Mammary epithelial cell (primary cell): ENCODE data around the gene DDX1.

Source experiments
- EZH2 ChIP-seq: IDR thresholded peaks from 2 replicates; pipeline ENCODE4 v1.6.1; 2012; ENCODE audit warnings: low read length, inconsistent platforms, borderline replicate concordance
- TF ChIP-seq, protein P1 (sequence below), 2 donors: IDR thresholded peaks in 1 of 2; conservative IDR thresholded peaks in 1 of 2; 2 replicates each; pipeline ENCODE4 v1.5.1; 2011 to 2012; ENCODE audit warnings: inconsistent platforms in 2 of 2, low read length in 2 of 2, mild to moderate bottlenecking in 2 of 2, control low read depth in 1 of 2, low read depth in 1 of 2; ENCODE audit not compliant: insufficient read depth in 1 of 2; ENCODE audit errors: extremely low read depth in 1 of 2

DNA sequence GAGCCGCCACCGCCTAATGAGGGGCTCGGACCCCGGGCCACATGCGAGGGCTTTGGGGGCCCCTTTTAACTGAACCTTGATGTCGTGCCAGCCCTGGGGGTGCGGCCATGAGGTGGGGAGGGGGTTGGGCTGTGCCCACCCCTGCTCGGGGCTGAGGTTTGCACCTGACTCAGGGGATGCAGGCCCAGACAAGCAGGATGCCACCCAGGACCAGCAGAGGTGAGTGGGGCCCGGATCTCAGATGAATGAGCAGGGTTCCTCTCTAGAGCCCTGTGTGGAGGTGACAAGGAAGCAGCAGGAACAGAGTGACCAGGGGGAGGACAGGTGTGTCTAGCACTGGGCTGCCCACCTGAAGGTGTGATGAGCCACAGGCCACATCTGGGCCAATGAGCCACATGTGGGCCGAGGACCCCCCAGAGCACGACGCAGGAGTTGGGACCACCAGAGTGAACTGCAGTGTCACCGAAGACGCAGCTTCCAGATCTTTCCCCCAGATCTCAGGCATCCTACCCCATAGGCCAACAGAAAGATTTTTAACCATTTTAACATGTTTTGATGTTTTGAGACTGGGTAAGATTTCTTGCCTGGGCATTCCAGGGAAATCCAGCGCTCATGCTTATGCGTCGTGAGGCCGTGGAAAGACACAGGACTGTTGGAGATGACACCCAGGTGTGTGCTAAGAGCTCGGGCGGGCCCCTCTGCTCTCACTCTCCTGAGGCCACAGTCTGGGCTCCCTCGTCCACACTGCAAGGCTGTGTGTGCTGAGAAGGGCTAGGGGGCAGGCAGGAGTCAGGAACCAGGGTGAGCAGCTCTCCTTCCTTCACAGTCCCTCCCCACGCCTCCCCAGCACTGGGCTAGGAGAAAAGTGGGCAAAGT is 73.6 kb downstream of the DDX1 start:
- TF ChIP-seq, protein P1, sequence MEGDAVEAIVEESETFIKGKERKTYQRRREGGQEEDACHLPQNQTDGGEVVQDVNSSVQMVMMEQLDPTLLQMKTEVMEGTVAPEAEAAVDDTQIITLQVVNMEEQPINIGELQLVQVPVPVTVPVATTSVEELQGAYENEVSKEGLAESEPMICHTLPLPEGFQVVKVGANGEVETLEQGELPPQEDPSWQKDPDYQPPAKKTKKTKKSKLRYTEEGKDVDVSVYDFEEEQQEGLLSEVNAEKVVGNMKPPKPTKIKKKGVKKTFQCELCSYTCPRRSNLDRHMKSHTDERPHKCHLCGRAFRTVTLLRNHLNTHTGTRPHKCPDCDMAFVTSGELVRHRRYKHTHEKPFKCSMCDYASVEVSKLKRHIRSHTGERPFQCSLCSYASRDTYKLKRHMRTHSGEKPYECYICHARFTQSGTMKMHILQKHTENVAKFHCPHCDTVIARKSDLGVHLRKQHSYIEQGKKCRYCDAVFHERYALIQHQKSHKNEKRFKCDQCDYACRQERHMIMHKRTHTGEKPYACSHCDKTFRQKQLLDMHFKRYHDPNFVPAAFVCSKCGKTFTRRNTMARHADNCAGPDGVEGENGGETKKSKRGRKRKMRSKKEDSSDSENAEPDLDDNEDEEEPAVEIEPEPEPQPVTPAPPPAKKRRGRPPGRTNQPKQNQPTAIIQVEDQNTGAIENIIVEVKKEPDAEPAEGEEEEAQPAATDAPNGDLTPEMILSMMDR (conservative IDR thresholded peaks at IDR 0.05 in 1 of 2, IDR thresholded peaks at IDR 0.05 in 1 of 2; ENCODE audit: extremely low read depth in 1 of 2, insufficient read depth in 1 of 2, low read depth in 1 of 2, low read length in 2 of 2): no peak
- TF ChIP-seq EZH2: no peak
